DOHH2 (cell line): ENCODE data around the gene HES1.

Experiments
- EZH2phosphoT487 ChIP-seq: fragments of 200-600 bp; sonication (generic); IDR thresholded peaks from 2 replicates; pipeline ENCODE4 v1.6.1; 2017; ENCODE audit warnings: borderline replicate concordance, mild to moderate bottlenecking, antibody characterized with exemption, low read length, moderate library complexity, mixed read lengths
- TF ChIP-seq, protein P1 (sequence below): fragments of 200-600 bp; sonication (generic); IDR thresholded peaks from one replicate; pipeline ENCODE4 v1.5.1; 2014; ENCODE audit warnings: antibody characterized with exemption, mild to moderate bottlenecking, low read depth, low read length; ENCODE audit not compliant: poor library complexity, severe bottlenecking

DNA sequence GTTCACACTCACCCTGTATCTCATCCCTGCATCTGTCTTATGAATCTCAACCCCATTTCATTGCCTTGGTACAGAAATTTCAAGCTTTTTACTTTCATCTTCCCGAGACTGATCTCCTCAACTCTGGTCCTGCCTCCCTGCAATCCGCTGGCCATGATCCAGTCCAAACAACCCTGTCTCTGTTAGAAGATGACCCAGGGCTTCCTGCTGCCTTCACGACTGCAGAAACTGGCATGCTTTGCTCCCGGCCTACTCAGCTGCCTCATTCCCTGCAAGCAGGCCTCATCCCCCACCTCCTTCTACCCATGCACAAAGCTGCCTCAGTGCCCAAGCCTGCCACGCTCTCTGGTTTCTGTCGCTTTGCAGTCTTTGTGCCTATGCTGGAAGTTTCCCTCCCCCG, 12.4 kb downstream of the HES1 start:
- TF ChIP-seq, protein P1, sequence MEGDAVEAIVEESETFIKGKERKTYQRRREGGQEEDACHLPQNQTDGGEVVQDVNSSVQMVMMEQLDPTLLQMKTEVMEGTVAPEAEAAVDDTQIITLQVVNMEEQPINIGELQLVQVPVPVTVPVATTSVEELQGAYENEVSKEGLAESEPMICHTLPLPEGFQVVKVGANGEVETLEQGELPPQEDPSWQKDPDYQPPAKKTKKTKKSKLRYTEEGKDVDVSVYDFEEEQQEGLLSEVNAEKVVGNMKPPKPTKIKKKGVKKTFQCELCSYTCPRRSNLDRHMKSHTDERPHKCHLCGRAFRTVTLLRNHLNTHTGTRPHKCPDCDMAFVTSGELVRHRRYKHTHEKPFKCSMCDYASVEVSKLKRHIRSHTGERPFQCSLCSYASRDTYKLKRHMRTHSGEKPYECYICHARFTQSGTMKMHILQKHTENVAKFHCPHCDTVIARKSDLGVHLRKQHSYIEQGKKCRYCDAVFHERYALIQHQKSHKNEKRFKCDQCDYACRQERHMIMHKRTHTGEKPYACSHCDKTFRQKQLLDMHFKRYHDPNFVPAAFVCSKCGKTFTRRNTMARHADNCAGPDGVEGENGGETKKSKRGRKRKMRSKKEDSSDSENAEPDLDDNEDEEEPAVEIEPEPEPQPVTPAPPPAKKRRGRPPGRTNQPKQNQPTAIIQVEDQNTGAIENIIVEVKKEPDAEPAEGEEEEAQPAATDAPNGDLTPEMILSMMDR, result no peak
- TF ChIP-seq EZH2phosphoT487, result no peak
